ENCODE measurements around the gene SLC35E1.

DNA sequence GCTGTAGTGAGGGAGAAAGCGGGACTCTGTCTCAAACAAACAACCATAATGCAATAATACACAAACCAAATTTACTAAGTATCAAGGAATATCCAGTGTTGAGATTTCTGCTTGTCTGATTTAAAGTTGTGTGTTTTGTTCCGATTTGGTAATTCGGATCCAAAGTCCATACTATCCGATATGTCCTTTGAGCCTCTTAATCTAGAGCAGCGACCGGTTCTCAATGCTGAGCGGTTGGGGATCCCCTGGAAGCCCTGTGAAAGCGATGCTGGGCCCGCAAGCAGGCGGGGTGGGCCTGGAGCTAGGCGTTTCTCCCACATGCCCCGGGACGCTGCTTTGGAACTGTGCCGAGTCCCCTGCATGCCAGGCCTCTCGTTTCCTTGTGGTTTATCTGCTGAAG lies 55.8 kb downstream of the SLC35E1 start:
- TF ChIP-seq TBP (CRISPR knock-in tag; IDR thresholded peaks at IDR 0.05) (no peak), ZBTB1 (CRISPR knock-in tag; IDR thresholded peaks at IDR 0.05; ENCODE audit: borderline replicate concordance) (no peak)

Measured in HepG2 (cell line).